ENCODE measurements around the gene NCKAP5.

NCKAP5 gene

GRCh38 chr2:133139847-133140533 lies 428.3 kb downstream of the NCKAP5 start:
- ATAC-seq (ENCODE audit: low read depth): no peak
- no peak overlapping the region for H3K27ac ChIP-seq (ENCODE audit: poor library complexity, severe bottlenecking)
- no peak for TF ChIP-seq CTCF (IDR thresholded peaks at IDR 0.05; ENCODE audit: poor library complexity, severe bottlenecking)

DNA sequence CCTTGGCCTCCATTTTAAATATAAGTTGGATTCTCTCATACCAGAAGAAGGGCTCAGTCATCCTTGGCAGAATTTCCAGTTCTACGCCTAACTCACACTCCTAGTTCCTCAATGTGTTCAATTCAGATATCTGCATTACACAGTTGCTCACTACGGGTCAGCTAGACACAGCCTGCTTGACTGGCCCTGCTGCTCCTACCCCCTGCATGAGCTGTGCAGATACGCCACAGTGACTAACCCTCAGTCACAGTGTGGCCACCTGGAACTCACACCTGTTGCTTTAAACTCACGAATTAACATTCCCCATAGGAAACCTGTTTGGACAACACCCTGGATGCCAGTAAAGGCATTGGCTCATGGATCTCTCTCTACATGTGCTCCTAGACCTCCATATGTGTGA lies 429.6 kb downstream of the NCKAP5 start:
- ATAC-seq (ENCODE audit: low read depth) (no peak), DNase-seq (ENCODE audit: low spot score) (no peak)
- no peak for TF ChIP-seq CTCF (IDR thresholded peaks at IDR 0.05; ENCODE audit: poor library complexity, severe bottlenecking)
- Histone ChIP-seq H3K4me1 (ENCODE audit: insufficient read depth, poor library complexity, severe bottlenecking) (no peaks in the 10 kb centered on the region), H3K36me3 (ENCODE audit: low read depth) (no peaks in the 10 kb centered on the region), H3K27me3 (ENCODE audit: insufficient read depth, poor library complexity, severe bottlenecking) (no peaks in the 10 kb centered on the region), H3K27ac (ENCODE audit: poor library complexity, severe bottlenecking) (no peak overlapping the region), H3K4me3 (ENCODE audit: severe bottlenecking) (no peak overlapping the region), H3K9me3 (ENCODE audit: severe bottlenecking) (no peaks in the 10 kb centered on the region)

More at GRCh38 chr2:133139847-133140533, 428.3 kb downstream of the NCKAP5 start:
- no peaks in the 10 kb centered on the region for H3K4me1 ChIP-seq (ENCODE audit: insufficient read depth, poor library complexity, severe bottlenecking)
- no peak for DNase-seq (ENCODE audit: low spot score)
- no peak overlapping the region for H3K4me3 ChIP-seq (ENCODE audit: severe bottlenecking)
- no peaks in the 10 kb centered on the region for H3K9me3 ChIP-seq (ENCODE audit: severe bottlenecking)
- no peaks in the 10 kb centered on the region for H3K27me3 ChIP-seq (ENCODE audit: insufficient read depth, poor library complexity, severe bottlenecking)
- no peaks in the 10 kb centered on the region for H3K36me3 ChIP-seq (ENCODE audit: low read depth)

GRCh38 chr2:133135035-133135654 lies 433.1 kb downstream of the NCKAP5 start:
- H3K27me3 ChIP-seq (ENCODE audit: insufficient read depth, poor library complexity, severe bottlenecking): no peaks in the 10 kb centered on the region
- ATAC-seq (ENCODE audit: low read depth): no peak
- H3K36me3 ChIP-seq (ENCODE audit: low read depth): no peaks in the 10 kb centered on the region
- no peaks in the 10 kb centered on the region for H3K4me1 ChIP-seq (ENCODE audit: insufficient read depth, poor library complexity, severe bottlenecking)
- H3K4me3 ChIP-seq (ENCODE audit: severe bottlenecking): no peak overlapping the region
- no peak overlapping the region for H3K27ac ChIP-seq (ENCODE audit: poor library complexity, severe bottlenecking)
- no peaks in the 10 kb centered on the region for H3K9me3 ChIP-seq (ENCODE audit: severe bottlenecking)
- TF ChIP-seq CTCF (IDR thresholded peaks at IDR 0.05; ENCODE audit: poor library complexity, severe bottlenecking): no peak
- no peak for DNase-seq (ENCODE audit: low spot score)

DNA sequence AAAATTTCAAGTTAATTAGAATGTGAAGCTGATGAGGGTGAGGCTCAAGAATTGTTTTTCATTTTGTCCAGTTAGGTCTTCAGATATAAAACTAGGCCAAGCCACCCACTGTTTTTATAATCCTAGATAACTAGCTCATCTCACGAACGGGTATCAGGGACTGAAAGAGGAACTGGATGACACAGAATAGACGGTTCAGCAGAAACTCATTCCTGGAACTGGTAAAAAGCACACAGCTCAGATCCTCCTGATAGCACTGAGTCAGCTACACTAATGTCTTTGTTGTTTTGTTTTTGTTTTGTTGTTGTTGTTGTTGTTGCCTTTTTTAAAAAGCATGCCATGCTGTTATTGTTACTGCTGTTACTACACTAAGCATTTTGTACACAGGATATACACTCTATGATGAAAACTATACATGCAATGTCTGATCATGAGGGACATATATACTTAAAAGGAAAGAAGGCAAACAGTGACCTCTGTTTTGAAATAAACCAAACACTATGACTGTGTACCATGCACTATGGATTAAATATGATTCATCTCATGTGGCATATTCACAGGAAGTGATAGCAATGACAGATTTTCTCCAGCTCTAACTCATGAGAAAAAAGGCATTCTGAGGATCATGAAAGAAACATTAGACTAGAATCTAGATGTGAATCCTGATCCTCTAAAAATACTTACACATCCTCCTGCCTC lies 437.6 kb downstream of the NCKAP5 start:
- no peak for ATAC-seq (ENCODE audit: low read depth)
- TF ChIP-seq CTCF (IDR thresholded peaks at IDR 0.05; ENCODE audit: poor library complexity, severe bottlenecking): no peak
- no peaks in the 10 kb centered on the region for H3K4me1 ChIP-seq (ENCODE audit: insufficient read depth, poor library complexity, severe bottlenecking)
- H3K4me3 ChIP-seq (ENCODE audit: severe bottlenecking): no peak overlapping the region
- H3K36me3 ChIP-seq (ENCODE audit: low read depth): no peaks in the 10 kb centered on the region
- no peaks in the 10 kb centered on the region for H3K9me3 ChIP-seq (ENCODE audit: severe bottlenecking)
- H3K27me3 ChIP-seq (ENCODE audit: insufficient read depth, poor library complexity, severe bottlenecking): no peaks in the 10 kb centered on the region
- no peak for DNase-seq (ENCODE audit: low spot score)
- H3K27ac ChIP-seq (ENCODE audit: poor library complexity, severe bottlenecking): no peak overlapping the region

Measured in RWPE2 (cell line).